NCI-H2081 (cell line): Measurements from ENCODE around the gene P4HA2.

Source experiments
- DNase-seq, 2 experiments: peaks; one replicate each; lab custom pipeline; 2025; lab: John Stamatoyannopoulos, UW

P4HA2 gene

GRCh38 chr5:132227485-132228240, at the start of gene P4HA2:
Gene P4HA2, minus strand, starts transcription at chr5:132227853. Its CDS starts 9,227 bp downstream, at chr5:132218626.
- peak; percentile 50 to 72 for DNase-seq

GRCh38 chr5:132277256-132277655, 49.6 kb upstream of the P4HA2 start:
- no peak for DNase-seq

GRCh38 chr5:132275367-132276220, 47.9 kb upstream of the P4HA2 start:
- DNase-seq, result no peak

- no peak for DNase-seq
Observed at GRCh38 chr5:132274050-132274792, 46.6 kb upstream of the P4HA2 start.

- DNase-seq, result no peak
Observed at GRCh38 chr5:132273631-132274030, 46.0 kb upstream of the P4HA2 start.

- DNase-seq, result peak; percentile 30 to 35
Observed at GRCh38 chr5:132272311-132273210, 44.9 kb upstream of the P4HA2 start.

- DNase-seq, result no peak
Observed at GRCh38 chr5:132271251-132272246, 43.9 kb upstream of the P4HA2 start.

- DNase-seq, result no peak
Observed at GRCh38 chr5:132270706-132271105, 43.1 kb upstream of the P4HA2 start.

GRCh38 chr5:132270335-132270665, 42.6 kb upstream of the P4HA2 start:
- no peak for DNase-seq

GRCh38 chr5:132269635-132270334, 42.1 kb upstream of the P4HA2 start:
- no peak for DNase-seq

GRCh38 chr5:132268769-132269551, 41.3 kb upstream of the P4HA2 start:
- DNase-seq, result no peak

GRCh38 chr5:132267931-132268768, 40.5 kb upstream of the P4HA2 start:
- no peak for DNase-seq

- no peak for DNase-seq
Observed at GRCh38 chr5:132267166-132267739, 39.6 kb upstream of the P4HA2 start.

GRCh38 chr5:132266836-132267160, 39.1 kb upstream of the P4HA2 start:
- DNase-seq, result no peak

GRCh38 chr5:132266031-132266835, 38.6 kb upstream of the P4HA2 start:
- no peak for DNase-seq

GRCh38 chr5:132265336-132266030, 37.8 kb upstream of the P4HA2 start:
- no peak for DNase-seq
